Measurements from ENCODE around the gene JADE1.

DNA sequence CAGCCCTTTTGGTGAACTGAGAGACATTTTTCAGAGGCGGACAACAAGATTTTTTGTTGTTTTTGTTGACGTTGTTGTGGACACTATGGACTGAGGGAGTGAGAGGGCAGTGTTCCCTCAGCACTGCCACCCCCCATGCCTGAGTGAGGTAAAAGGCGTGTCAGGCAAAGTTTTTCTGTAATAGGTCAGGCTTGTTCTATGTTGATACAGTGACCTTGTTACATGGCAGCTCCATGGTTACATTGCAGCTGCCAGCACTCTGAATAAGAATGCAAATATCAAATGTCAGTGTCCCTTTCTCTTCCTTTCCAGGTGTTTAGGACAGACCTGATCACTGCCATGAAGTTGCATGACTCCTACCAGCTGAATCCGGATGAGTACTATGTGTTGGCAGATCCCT, 36.6 kb downstream of the JADE1 start:
- no peak for TF ChIP-seq CTCF (conservative IDR thresholded peaks at IDR 0.05; ENCODE audit: low read length)
- TF ChIP-seq EZH2phosphoT487 (IDR thresholded peaks at IDR 0.05; ENCODE audit: borderline replicate concordance), result no peak
